NCI-H2196 (cell line): Measurements from ENCODE around the gene TTLL3.
A peak's percentile ranks its signal among the peaks of the same experiment; 100 is the strongest.

Experiments
- DNase-seq: peaks from one replicate; lab custom pipeline; 2025; ENCODE audit not compliant: unreplicated experiment; lab: John Stamatoyannopoulos, UW

The TTLL3 gene

GRCh38 chr3:9781551-9781950 is 28.5 kb upstream of the TTLL3 start:
- DNase-seq, result no peak

GRCh38 chr3:9781978-9782603 is 28.0 kb upstream of the TTLL3 start:
- DNase-seq, result peak; percentile 49

GRCh38 chr3:9782770-9783169 is 27.3 kb upstream of the TTLL3 start:
- no peak for DNase-seq

- DNase-seq, result no peak
Observed at GRCh38 chr3:9783954-9784353, 26.1 kb upstream of the TTLL3 start.

GRCh38 chr3:9784965-9785364 is 25.1 kb upstream of the TTLL3 start:
- DNase-seq, result no peak

- DNase-seq, result no peak
Observed at GRCh38 chr3:9785602-9786001, 24.5 kb upstream of the TTLL3 start.

- DNase-seq, result no peak
Observed at GRCh38 chr3:9786209-9786739, 23.8 kb upstream of the TTLL3 start.

- DNase-seq, result no peak
Observed at GRCh38 chr3:9786825-9787669, 23.0 kb upstream of the TTLL3 start.

GRCh38 chr3:9787714-9788113 is 22.3 kb upstream of the TTLL3 start:
- no peak for DNase-seq

GRCh38 chr3:9791127-9791526 is 18.9 kb upstream of the TTLL3 start:
- DNase-seq, result no peak

GRCh38 chr3:9791790-9792404 is 18.2 kb upstream of the TTLL3 start:
- DNase-seq, result no peak

- peak; percentile 77 for DNase-seq
Observed at GRCh38 chr3:9792405-9793160, 17.5 kb upstream of the TTLL3 start, which contains the start of the genes ARPC4 and TADA3. Gene ARPC4 (plus strand): TSS chr3:9793082. CDS start chr3:9793122, 40 bp downstream. Gene TADA3 (minus strand): TSS chr3:9792473. CDS start chr3:9791466, 1,007 bp downstream.

GRCh38 chr3:9793161-9793781 is 16.8 kb upstream of the TTLL3 start:
- no peak for DNase-seq

- DNase-seq, result no peak
Observed at GRCh38 chr3:9794400-9794799, 15.7 kb upstream of the TTLL3 start.

- DNase-seq, result no peak
Observed at GRCh38 chr3:9795207-9795606, 14.9 kb upstream of the TTLL3 start.

- DNase-seq, result no peak
Observed at GRCh38 chr3:9797196-9797945, 12.7 kb upstream of the TTLL3 start.

- DNase-seq, result no peak
Observed at GRCh38 chr3:9800529-9800928, 9.5 kb upstream of the TTLL3 start.

GRCh38 chr3:9803494-9803893 is 6.6 kb upstream of the TTLL3 start:
- DNase-seq, result no peak

- no peak for DNase-seq
Observed at GRCh38 chr3:9804996-9805395, 5.1 kb upstream of the TTLL3 start.

GRCh38 chr3:9806137-9806536 is 3.9 kb upstream of the TTLL3 start:
- DNase-seq, result no peak
